OCI-LY3 (cell line): ENCODE data around the gene LDLR.
"Not testable (repeated sequence)": the region's sequence is repeated elsewhere in the genome, so short reads cannot be mapped to it uniquely, and the experiment has no call there.

Experiments
- H2AFZ ChIP-seq: fragments of 200-600, 300-600 bp; shearing (Covaris generic); 2 replicates; pipeline ENCODE4 v1.6.0; 2014; ENCODE audit warnings: antibody characterized with exemption, low read depth, low read length
- H3K27ac ChIP-seq: fragments of 200-600, 300-600 bp; sonication (generic); 2 replicates; pipeline ENCODE4 v1.5.1; 2014; ENCODE audit warnings: mild to moderate bottlenecking, low read length, moderate library complexity, mixed read lengths
- H3K27me3 ChIP-seq: fragments of 200-600, 300-600 bp; sonication (generic); 2 replicates; pipeline ENCODE4 v1.6.1; 2014; ENCODE audit warnings: low read depth, low read length, mixed read lengths
- H3K36me3 ChIP-seq: fragments of 200-600, 300-600 bp; sonication (generic); replicated peaks from 2 replicates; pipeline ENCODE3; 2014; ENCODE audit warnings: low read depth, low read length, mixed read lengths
- H3K4me1 ChIP-seq: fragments of 300-600, 200-600 bp; sonication (generic); 2 replicates; pipeline ENCODE4 v1.6.1; 2014; ENCODE audit warnings: low read length, mixed read lengths
- H3K4me2 ChIP-seq: fragments of 200-600, 300-600 bp; sonication (generic); 2 replicates; pipeline ENCODE4 v1.6.1; 2014; ENCODE audit warnings: low read length, mixed read lengths
- H3K4me3 ChIP-seq: fragments of 300-600, 200-600 bp; sonication (generic); 2 replicates; pipeline ENCODE4 v1.5.1; 2014; ENCODE audit warnings: antibody characterized with exemption, mild to moderate bottlenecking, low read length, moderate library complexity
- H3K79me2 ChIP-seq: fragments of 300-600, 200-600 bp; shearing (Covaris generic); 2 replicates; pipeline ENCODE4 v1.6.1; 2014; ENCODE audit warnings: mild to moderate bottlenecking, low read length, mixed read lengths
- H3K9ac ChIP-seq: fragments of 300-600, 200-600 bp; shearing (Covaris generic); 2 replicates; pipeline ENCODE4 v1.6.0; 2014; ENCODE audit warnings: mild to moderate bottlenecking, low read length, moderate library complexity
- H3K9me3 ChIP-seq: fragments of 200-600, 300-600 bp; shearing (Covaris generic); 2 replicates; pipeline ENCODE4 v1.6.1; 2014; ENCODE audit warnings: low read length, mixed read lengths; ENCODE audit not compliant: insufficient read depth
- H4K20me1 ChIP-seq: fragments of 200-600, 300-600 bp; sonication (generic); 2 replicates; pipeline ENCODE4 v1.6.1; 2016; ENCODE audit warnings: low read length, mixed read lengths; ENCODE audit not compliant: insufficient read depth
- EZH2phosphoT487 ChIP-seq: fragments of 200-600 bp; shearing (Covaris generic); IDR thresholded peaks from 2 replicates; pipeline ENCODE4 v1.6.1; 2018; ENCODE audit warnings: antibody characterized with exemption, mixed run types, low read depth
- TF ChIP-seq, protein P1 (sequence below): fragments of 200-600, 300-600 bp; sonication (generic); IDR thresholded peaks from 2 replicates; pipeline ENCODE4 v1.5.1; 2014; ENCODE audit warnings: antibody characterized with exemption, low read length, low read depth

Gene LDLR

DNA sequence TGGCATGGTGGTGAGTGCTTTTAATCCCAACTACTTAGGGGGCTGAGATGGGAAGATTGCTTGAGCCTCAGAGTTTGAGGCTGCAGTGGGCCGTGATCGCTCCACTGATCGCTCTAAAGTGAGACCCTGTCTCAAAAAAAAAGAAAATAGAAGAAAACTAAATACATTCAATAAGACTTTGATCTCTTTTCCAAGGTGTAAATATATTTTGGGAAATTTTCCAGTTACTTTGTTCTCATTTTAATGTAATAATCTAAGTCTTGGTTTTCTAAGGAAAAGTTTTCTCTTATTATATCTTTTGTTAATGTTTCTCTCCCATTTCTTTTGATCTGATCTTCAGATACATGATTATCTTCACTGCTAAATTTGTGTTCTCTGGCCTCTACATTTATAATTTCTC lies 9.6 kb downstream of the LDLR start:
- Histone ChIP-seq H3K4me1 (peaks cover 26% of the 10 kb centered on the region), H3K4me2 (no peak overlapping the region), H3K4me3 (no peak overlapping the region), H3K27me3 (peaks cover 64% of the 10 kb centered on the region), H2AFZ (no peak overlapping the region), H3K27ac (no peak overlapping the region), H3K79me2 (no peaks in the 10 kb centered on the region), H3K36me3 (no peaks in the 10 kb centered on the region), H4K20me1 (peaks cover 15% of the 10 kb centered on the region), H3K9me3 (peaks cover 7% of the 10 kb centered on the region), H3K9ac (no peak overlapping the region)
- no peak for TF ChIP-seq EZH2phosphoT487

DNA sequence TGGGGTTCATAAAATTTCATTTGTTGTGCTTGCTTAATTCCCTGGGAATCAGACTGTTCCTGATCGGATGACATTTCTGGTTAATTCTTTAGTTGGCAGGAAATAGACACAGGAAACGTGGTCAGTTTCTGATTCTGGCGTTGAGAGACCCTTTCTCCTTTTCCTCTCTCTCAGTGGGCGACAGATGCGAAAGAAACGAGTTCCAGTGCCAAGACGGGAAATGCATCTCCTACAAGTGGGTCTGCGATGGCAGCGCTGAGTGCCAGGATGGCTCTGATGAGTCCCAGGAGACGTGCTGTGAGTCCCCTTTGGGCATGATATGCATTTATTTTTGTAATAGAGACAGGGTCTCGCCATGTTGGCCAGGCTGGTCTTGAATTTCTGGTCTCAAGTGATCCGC lies 10.8 kb downstream of the LDLR start:
- H4K20me1 ChIP-seq, result peaks cover 8% of the 10 kb centered on the region
- no peak overlapping the region for H3K9ac ChIP-seq
- no peak overlapping the region for H3K27ac ChIP-seq
- H3K4me3 ChIP-seq, result no peak overlapping the region
- no peak overlapping the region for H3K4me2 ChIP-seq
- peaks cover 64% of the 10 kb centered on the region for H3K27me3 ChIP-seq
- peaks cover 7% of the 10 kb centered on the region for H3K9me3 ChIP-seq
- no peaks in the 10 kb centered on the region for H3K36me3 ChIP-seq
- TF ChIP-seq, protein P1, sequence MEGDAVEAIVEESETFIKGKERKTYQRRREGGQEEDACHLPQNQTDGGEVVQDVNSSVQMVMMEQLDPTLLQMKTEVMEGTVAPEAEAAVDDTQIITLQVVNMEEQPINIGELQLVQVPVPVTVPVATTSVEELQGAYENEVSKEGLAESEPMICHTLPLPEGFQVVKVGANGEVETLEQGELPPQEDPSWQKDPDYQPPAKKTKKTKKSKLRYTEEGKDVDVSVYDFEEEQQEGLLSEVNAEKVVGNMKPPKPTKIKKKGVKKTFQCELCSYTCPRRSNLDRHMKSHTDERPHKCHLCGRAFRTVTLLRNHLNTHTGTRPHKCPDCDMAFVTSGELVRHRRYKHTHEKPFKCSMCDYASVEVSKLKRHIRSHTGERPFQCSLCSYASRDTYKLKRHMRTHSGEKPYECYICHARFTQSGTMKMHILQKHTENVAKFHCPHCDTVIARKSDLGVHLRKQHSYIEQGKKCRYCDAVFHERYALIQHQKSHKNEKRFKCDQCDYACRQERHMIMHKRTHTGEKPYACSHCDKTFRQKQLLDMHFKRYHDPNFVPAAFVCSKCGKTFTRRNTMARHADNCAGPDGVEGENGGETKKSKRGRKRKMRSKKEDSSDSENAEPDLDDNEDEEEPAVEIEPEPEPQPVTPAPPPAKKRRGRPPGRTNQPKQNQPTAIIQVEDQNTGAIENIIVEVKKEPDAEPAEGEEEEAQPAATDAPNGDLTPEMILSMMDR, result no peak
- no peak for TF ChIP-seq EZH2phosphoT487
- peaks cover 18% of the 10 kb centered on the region for H3K4me1 ChIP-seq
- no peak overlapping the region for H2AFZ ChIP-seq
- no peaks in the 10 kb centered on the region for H3K79me2 ChIP-seq

DNA sequence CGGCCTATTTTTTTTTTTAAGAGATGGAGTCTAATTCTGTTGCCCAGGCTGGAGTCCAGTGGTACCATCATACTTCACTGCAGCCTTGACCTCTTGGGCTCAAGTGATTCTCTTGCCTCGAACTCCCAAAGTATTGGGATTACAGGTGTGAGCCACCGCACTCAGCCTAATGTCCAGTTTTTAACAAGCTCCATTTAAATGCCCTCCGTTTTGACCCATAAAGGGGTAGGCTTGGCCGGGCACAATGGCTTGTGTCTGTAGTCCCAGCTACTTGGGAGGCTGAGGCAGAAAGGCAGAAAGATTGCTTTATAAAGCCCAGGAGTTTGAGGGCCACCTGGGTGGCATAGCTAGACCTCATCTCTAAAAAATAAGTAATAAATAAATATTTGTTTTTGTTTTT lies 11.8 kb downstream of the LDLR start:
- Histone ChIP-seq H3K4me2 (no peak overlapping the region), H2AFZ (no peak overlapping the region), H3K27ac (no peak overlapping the region), H3K27me3 (peaks cover 64% of the 10 kb centered on the region), H3K9me3 (peaks cover 7% of the 10 kb centered on the region), H4K20me1 (peaks cover 3% of the 10 kb centered on the region; the same call in 1 of the 2 replicates), H3K4me3 (no peak overlapping the region), H3K4me1 (peaks cover 8% of the 10 kb centered on the region), H3K79me2 (no peaks in the 10 kb centered on the region), H3K9ac (no peak overlapping the region), H3K36me3 (no peaks in the 10 kb centered on the region)
- TF ChIP-seq EZH2phosphoT487, result no peak
- TF ChIP-seq, protein P1, result no peak

DNA sequence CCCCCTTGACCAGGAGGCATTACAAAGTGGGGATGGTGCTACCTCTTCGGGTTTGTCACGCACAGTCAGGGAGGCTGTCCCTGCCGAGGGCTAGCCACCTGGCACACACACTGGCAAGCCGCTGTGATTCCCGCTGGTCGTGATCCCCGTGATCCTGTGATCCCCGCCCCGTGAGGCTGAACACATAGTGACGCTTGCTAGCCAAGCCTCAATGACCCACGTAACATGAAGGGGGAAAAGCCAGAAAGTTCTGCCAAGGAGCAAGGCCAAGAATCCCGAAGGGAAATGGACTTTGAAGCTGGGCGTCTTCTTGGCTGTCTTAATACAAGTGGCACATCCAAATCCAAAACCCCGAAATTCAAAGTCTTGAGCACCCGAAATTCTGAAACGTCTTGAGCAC lies 13.7 kb downstream of the LDLR start:
- Histone ChIP-seq H3K4me2 (no peak overlapping the region), H3K4me3 (no peak overlapping the region), H3K79me2 (no peaks in the 10 kb centered on the region), H3K9me3 (peaks cover 7% of the 10 kb centered on the region), H3K27ac (no peak overlapping the region), H3K36me3 (no peaks in the 10 kb centered on the region), H2AFZ (no peak overlapping the region), H3K9ac (no peak overlapping the region), H3K27me3 (peaks cover 58% of the 10 kb centered on the region), H4K20me1 (no peaks in the 10 kb centered on the region), H3K4me1 (no peaks in the 10 kb centered on the region)
- TF ChIP-seq, protein P1, result no peak
- TF ChIP-seq EZH2phosphoT487, result no peak

DNA sequence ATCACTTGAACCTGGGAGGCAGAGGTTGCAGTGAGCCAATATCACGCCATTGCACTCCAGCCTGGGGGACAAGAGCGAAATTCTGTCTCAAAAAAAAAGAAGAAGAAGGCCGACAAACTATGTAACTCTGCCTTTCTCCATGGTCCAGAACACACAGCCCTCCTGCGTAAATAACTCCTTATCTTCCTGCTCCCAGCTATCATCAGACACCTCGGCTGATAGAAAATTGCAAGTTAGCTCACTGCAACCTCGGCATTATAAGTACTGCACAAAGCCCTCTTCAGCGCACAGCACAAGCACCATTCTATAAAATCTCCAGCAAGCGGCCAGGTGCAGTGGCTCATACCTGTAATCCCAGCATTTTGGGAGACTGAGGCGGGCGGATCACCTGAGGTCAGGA lies 14.4 kb downstream of the LDLR start:
- not testable (repeated sequence) for H2AFZ ChIP-seq, H3K36me3 ChIP-seq, H3K9ac ChIP-seq, H3K4me3 ChIP-seq, H3K4me2 ChIP-seq, H3K4me1 ChIP-seq, H3K79me2 ChIP-seq, H4K20me1 ChIP-seq, H3K27ac ChIP-seq, H3K9me3 ChIP-seq
- H3K27me3 ChIP-seq, result peaks cover 54% of the 10 kb centered on the region
